Kidney (tissue), 22 donors: ENCODE measurements around the gene EHBP1. TPM values are rescaled to one million over a fixed set of nuclear protein-coding genes. Genes with fewer than 3 reads are reported as not detected.

Source experiments
- DNase-seq, 5 donors: peaks; one replicate each; pipeline ENCODE4 v3.0.0-alpha.2; 2013 to 2020
- FAIRE-seq: peaks from 2 replicates; lab custom pipeline; 2012; peaks lifted over from hg19 to GRCh38; lab: Jason Lieb, UNC
- H3K27ac ChIP-seq, 2 donors: one replicate each; pipeline ENCODE4 v1.7.0; 2013; ENCODE audit warnings: low read depth in 2 of 2, low read length in 2 of 2, inconsistent platforms in 1 of 2
- H3K27me3 ChIP-seq: one replicate; pipeline ENCODE4 v1.7.1; 2013; ENCODE audit warnings: low read length, inconsistent platforms; ENCODE audit not compliant: control insufficient read depth, insufficient read depth
- H3K36me3 ChIP-seq, 3 donors: one replicate each; pipeline versions ENCODE4 v1.7.0 to v1.7.1; 2013; ENCODE audit warnings: low read length in 3 of 3, control low read depth in 1 of 3, inconsistent platforms in 1 of 3; ENCODE audit not compliant: insufficient read depth in 3 of 3, control insufficient read depth in 2 of 3
- H3K4me1 ChIP-seq, 3 donors: one replicate each; pipeline versions ENCODE4 v1.7.0 to v1.7.1; 2013; ENCODE audit warnings: low read length in 3 of 3, inconsistent platforms in 1 of 3, low read depth in 1 of 3; ENCODE audit not compliant: control insufficient read depth in 2 of 3, insufficient read depth in 2 of 3
- H3K4me3 ChIP-seq, 3 donors: one replicate each; pipeline versions ENCODE4 v1.7.0 to v1.8.1; 2013; ENCODE audit warnings: low read length in 3 of 3, control low read depth in 1 of 3, inconsistent platforms in 1 of 3
- H3K9ac ChIP-seq, 3 donors: one replicate each; pipeline versions ENCODE4 v1.7.0 to v1.7.1; 2013; ENCODE audit warnings: low read length in 3 of 3, control low read depth in 1 of 3, inconsistent platforms in 1 of 3
- H3K9me3 ChIP-seq, 3 donors: one replicate each; pipeline versions ENCODE4 v1.7.0 to v1.7.1; 2013; ENCODE audit warnings: low read length in 3 of 3, control low read depth in 1 of 3, inconsistent platforms in 1 of 3; ENCODE audit not compliant: control insufficient read depth in 2 of 3, insufficient read depth in 1 of 3
- intact Hi-C: fragments of 100-400 bp; cut with DNase I; formaldehyde crosslinking; loops from one replicate; pipeline ENCODE4 v1.11.1; 2022
- long read RNA-seq, 10 donors: library from polyadenylated mRNA in 1 of 10; unstranded in 1 of 10; transcript quantifications; one replicate each; pipeline ENCODE4 v2.0.0 and lab custom pipeline, GENCODE V29; 2021 to 2026
- polyA plus RNA-seq: library from polyadenylated mRNA; stranded (reverse); fragments of 350-450 nt; fragmentation: Illumina TruSeq; extraction: RNeasy Lipid Tissue Mini Kit (QIAGEN cat#74804); gene quantifications from one replicate; pipeline ENCODE4 v1.2.3, GENCODE V29; 2014; ENCODE audit warnings: low read depth, low replicate concordance; ENCODE audit not compliant: insufficient read depth
- total RNA-seq: library from RNA; stranded (reverse); fragmentation: NEBNext Ultra II Directional; extraction: Animal tissue kit (Norgen Biotek cat#: 25700); gene quantifications from one replicate; pipeline ENCODE4 v1.2.1, GENCODE V29; 2021
- TF ChIP-seq, protein P1 (sequence below): IDR thresholded peaks from 3 replicates; pipeline ENCODE4 v1.5.1; 2012; ENCODE audit warnings: mild to moderate bottlenecking, moderate library complexity, borderline replicate concordance; ENCODE audit not compliant: insufficient read depth; ENCODE audit errors: extremely low read depth
- donor health status: control.
- donor health status: control.
- donor health status: control.
- donor health status: control.
- donor health status: control.
- donor health status: DM: yes; HTN: yes; CAD: no.
- donor health status: Normal renal cell carcinoma (clear cell type).

Gene EHBP1
- 42.7 TPM for total RNA-seq
- 12.5 TPM for polyA plus RNA-seq
- long read RNA-seq, donor 1, partial matches to known transcripts: 0 of 3 reads
- long read RNA-seq, donor 1, other reads (novel, unspliced or antisense): 0 of 3 reads
- long read RNA-seq, donor 2, partial matches to known transcripts: 0 of 1 reads
- long read RNA-seq, donor 2, other reads (novel, unspliced or antisense): 0 of 1 reads
- long read RNA-seq, donor 3: 0 reads
- long read RNA-seq, donor 4, partial matches to known transcripts: 0 of 1 reads
- long read RNA-seq, donor 4, other reads (novel, unspliced or antisense): 0 of 1 reads
- long read RNA-seq, donor 5: 0 reads
- long read RNA-seq, donor 6: 0 reads
- long read RNA-seq, donor 7, partial matches to known transcripts: 1 of 8 reads
- long read RNA-seq, donor 7, other reads (novel, unspliced or antisense): 5 of 8 reads
- long read RNA-seq, donor 8, partial matches to known transcripts: 0 of 2 reads
- long read RNA-seq, donor 8, other reads (novel, unspliced or antisense): 0 of 2 reads
- long read RNA-seq, donor 9: 0 reads
- long read RNA-seq, donor 10, partial matches to known transcripts: 0 of 3 reads
- long read RNA-seq, donor 10, other reads (novel, unspliced or antisense): 0 of 3 reads

DNA sequence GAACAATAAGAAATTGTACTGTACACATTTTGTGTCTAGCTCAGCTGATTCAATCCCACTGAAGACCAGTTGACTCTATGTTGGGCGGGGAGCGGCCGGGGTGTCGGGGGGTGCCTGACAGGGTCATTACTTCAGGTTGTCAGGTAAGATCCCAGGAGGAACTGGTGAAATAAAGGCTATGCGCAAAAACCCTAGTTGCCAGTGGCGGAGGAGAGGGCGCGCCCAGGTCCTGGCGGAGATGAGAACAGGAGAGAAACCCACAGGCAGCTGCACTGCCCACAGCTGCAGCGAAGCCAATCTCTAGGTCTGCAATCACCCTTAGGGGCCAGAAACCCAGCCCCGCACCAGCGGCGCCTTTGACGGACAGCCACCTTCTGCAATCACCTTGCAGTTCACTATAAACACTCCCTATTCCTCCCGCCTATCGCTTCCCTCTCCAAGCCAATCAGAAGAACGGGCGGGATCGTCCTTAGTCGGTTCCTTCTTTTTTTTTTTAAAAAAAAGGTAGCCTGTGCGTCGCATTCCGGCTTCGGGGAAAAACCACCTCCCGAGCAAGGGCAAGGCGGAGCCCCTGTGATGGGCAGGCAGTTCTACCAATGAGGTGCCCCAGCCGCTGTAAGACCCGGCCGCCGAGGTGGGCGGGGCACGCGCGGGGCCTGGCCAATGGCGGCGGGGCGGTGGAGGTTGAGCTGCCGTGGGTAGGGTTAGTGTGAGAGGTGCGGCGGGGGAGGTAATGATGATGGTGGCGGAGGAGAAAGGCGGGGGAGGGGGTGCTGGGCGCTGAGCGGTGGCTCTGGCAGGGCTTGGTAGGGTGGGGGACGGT, at the start of gene EHBP1:
TSS of gene EHBP1 (plus strand) at position 707 of the 823 bp plus-strand sequence. CDS start 1,479 bp downstream, outside the sequence.
- peak; percentile 98 for FAIRE-seq
- Histone ChIP-seq H3K4me3 (peak within 1 kb of the TSS; percentile 86 to 90 (median 87)), H3K27me3 (no peaks in the 10 kb centered on the region), H3K36me3 (peaks cover 0 to 2% (median 0%) of the 10 kb centered on the region in 3 donors), H3K9me3 (no peaks in the 10 kb centered on the region), H3K27ac (peak within 1 kb of the TSS; percentile 76 to 95), H3K4me1 (peaks cover 0 to 13% (median 7%) of the 10 kb centered on the region in 3 donors), H3K9ac (peak within 1 kb of the TSS; percentile 65 to 79 (median 76))
- intact Hi-C loops: no loop called here
- peak; percentile 99 for DNase-seq
- TF ChIP-seq, protein P1, sequence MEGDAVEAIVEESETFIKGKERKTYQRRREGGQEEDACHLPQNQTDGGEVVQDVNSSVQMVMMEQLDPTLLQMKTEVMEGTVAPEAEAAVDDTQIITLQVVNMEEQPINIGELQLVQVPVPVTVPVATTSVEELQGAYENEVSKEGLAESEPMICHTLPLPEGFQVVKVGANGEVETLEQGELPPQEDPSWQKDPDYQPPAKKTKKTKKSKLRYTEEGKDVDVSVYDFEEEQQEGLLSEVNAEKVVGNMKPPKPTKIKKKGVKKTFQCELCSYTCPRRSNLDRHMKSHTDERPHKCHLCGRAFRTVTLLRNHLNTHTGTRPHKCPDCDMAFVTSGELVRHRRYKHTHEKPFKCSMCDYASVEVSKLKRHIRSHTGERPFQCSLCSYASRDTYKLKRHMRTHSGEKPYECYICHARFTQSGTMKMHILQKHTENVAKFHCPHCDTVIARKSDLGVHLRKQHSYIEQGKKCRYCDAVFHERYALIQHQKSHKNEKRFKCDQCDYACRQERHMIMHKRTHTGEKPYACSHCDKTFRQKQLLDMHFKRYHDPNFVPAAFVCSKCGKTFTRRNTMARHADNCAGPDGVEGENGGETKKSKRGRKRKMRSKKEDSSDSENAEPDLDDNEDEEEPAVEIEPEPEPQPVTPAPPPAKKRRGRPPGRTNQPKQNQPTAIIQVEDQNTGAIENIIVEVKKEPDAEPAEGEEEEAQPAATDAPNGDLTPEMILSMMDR: no peak

DNA sequence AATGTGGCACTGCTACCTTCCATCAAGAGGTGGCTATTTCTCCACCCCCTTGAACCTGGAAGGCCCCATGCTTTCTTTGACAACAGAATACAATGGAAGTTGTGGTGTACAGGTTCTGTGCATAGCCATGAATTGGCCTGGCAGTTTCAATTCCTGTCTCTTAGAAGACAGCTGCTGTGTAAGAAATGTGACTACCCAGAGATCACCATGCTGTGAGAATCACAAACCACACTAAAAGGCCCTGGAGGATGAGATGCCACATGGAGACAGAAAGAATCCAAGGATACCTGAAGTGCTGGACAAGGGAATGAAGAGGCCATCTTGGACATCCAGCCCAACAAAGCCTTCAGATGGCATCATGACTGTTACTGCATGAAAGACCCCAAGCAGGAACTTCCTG, 47.7 kb upstream of the EHBP1 start:
- intact Hi-C loops: no loop called here

GRCh38 chr2:62658891-62659290, 46.6 kb upstream of the EHBP1 start:
- Histone ChIP-seq H3K4me1 (peaks cover 0 to 2% (median 0%) of the 10 kb centered on the region in 3 donors), H3K9ac (no peak overlapping the region), H3K4me3 (no peak overlapping the region), H3K9me3 (no peaks in the 10 kb centered on the region), H3K27ac (no peak overlapping the region), H3K27me3 (no peaks in the 10 kb centered on the region), H3K36me3 (no peaks in the 10 kb centered on the region)
- TF ChIP-seq, protein P1: no peak
- no peak for DNase-seq
- no peak for FAIRE-seq
- intact Hi-C loops: no loop called here

More for the DNA sequence above, 47.7 kb upstream of the EHBP1 start:
- no peak overlapping the region for H3K27ac ChIP-seq
- no peaks in the 10 kb centered on the region for H3K9me3 ChIP-seq
- FAIRE-seq: no peak
- H3K9ac ChIP-seq: no peak overlapping the region
- H3K4me3 ChIP-seq: no peak overlapping the region
- no peaks in the 10 kb centered on the region for H3K36me3 ChIP-seq
- H3K27me3 ChIP-seq: no peaks in the 10 kb centered on the region
- peaks cover 0 to 2% (median 0%) of the 10 kb centered on the region in 3 donors for H3K4me1 ChIP-seq
- no peak for DNase-seq
- TF ChIP-seq, protein P1: no peak
